Natural killer cell (primary cell): ENCODE data around the gene CDKL4. TPM values are rescaled to one million over a fixed set of nuclear protein-coding genes. Genes with fewer than 3 reads are reported as not detected.

Experiments
- ATAC-seq, 3 donors: fragments of 150-1000 bp in 2 of 3; fragments of 200-7000 bp in 1 of 3; cut with Tn5 transposase; 1 replicate in 1 of 3; 2 replicates in 2 of 3; pipeline ENCODE4 v1.10.0; 2021; ENCODE audit warnings: mild to moderate bottlenecking in 2 of 3, moderate library complexity in 2 of 3
- DNase-seq, 2 donors: peaks; one replicate each; pipeline versions ENCODE4 v3.0.0 to v3.0.0-alpha.2; 2013 to 2021; ENCODE audit warnings: mixed read lengths in 1 of 2
- H3K27ac ChIP-seq: one replicate; pipeline ENCODE4 v1.5.1; 2013; ENCODE audit warnings: mild to moderate bottlenecking, low read length
- H3K27me3 ChIP-seq: one replicate; pipeline ENCODE4 v1.6.1; 2013; ENCODE audit warnings: low read length; ENCODE audit not compliant: control insufficient read depth, insufficient read depth
- H3K36me3 ChIP-seq: one replicate; pipeline ENCODE4 v1.6.1; 2013; ENCODE audit warnings: low read length; ENCODE audit not compliant: control insufficient read depth, insufficient read depth
- H3K4me1 ChIP-seq: one replicate; pipeline ENCODE4 v1.6.1; 2013; ENCODE audit warnings: low read length; ENCODE audit not compliant: control insufficient read depth, insufficient read depth
- H3K4me3 ChIP-seq: one replicate; pipeline ENCODE4 v1.5.1; 2013; ENCODE audit warnings: low read length
- H3K9me3 ChIP-seq: one replicate; pipeline ENCODE4 v1.6.1; 2013; ENCODE audit warnings: low read length; ENCODE audit not compliant: control insufficient read depth, insufficient read depth
- H3K27ac Mint-ChIP-seq, 2 donors: one replicate each; pipeline ENCODE4 v1.8.0; 2022; ENCODE audit warnings: mild to moderate bottlenecking in 2 of 2, mixed read lengths in 2 of 2, moderate library complexity in 1 of 2
- H3K27me3 Mint-ChIP-seq, 2 donors: one replicate each; pipeline ENCODE4 v1.8.0; 2022; ENCODE audit warnings: low read depth in 2 of 2, mixed read lengths in 2 of 2
- H3K36me3 Mint-ChIP-seq: one replicate; pipeline ENCODE4 v1.8.0; 2022; ENCODE audit warnings: mixed read lengths
- H3K4me1 Mint-ChIP-seq, 2 donors: one replicate each; pipeline ENCODE4 v1.8.0; 2022; ENCODE audit warnings: mixed read lengths in 2 of 2
- H3K4me3 Mint-ChIP-seq: one replicate; pipeline ENCODE4 v1.8.0; 2022; ENCODE audit warnings: mild to moderate bottlenecking, moderate library complexity, mixed read lengths
- H3K9me3 Mint-ChIP-seq, 2 donors: one replicate each; pipeline ENCODE4 v1.8.0; 2022; ENCODE audit warnings: mixed read lengths in 2 of 2
- CTCF ChIP-seq: fragments of 200-600 bp; IDR thresholded peaks from one replicate; pipeline ENCODE4 v1.8.0; 2022; ENCODE audit warnings: antibody characterized with exemption
- WGBS: methylation state at CpG from one replicate; pipeline ENCODE4 v1.1.7; 2013; ENCODE audit warnings: missing lambda C conversion rate; ENCODE audit not compliant: insufficient coverage; 5-methylcytosine and 5-hydroxymethylcytosine counted together
- intact Hi-C: fragments of 100-400 bp; cut with micrococcal nuclease; formaldehyde crosslinking; loops from one replicate; pipeline ENCODE4 v1.14.2; 2022
- total RNA-seq, 4 donors: library from RNA; stranded (reverse); fragments of 120-200 nt in 1 of 4; gene quantifications; one replicate each; pipeline versions ENCODE4 v1.2.3 to v1.2.4, GENCODE V29; 2013 to 2022

The CDKL4 gene
- total RNA-seq, 3 donors from 2014 or later (not counting 1 experiment from before 2014, with no cell fraction given): not detected

DNA sequence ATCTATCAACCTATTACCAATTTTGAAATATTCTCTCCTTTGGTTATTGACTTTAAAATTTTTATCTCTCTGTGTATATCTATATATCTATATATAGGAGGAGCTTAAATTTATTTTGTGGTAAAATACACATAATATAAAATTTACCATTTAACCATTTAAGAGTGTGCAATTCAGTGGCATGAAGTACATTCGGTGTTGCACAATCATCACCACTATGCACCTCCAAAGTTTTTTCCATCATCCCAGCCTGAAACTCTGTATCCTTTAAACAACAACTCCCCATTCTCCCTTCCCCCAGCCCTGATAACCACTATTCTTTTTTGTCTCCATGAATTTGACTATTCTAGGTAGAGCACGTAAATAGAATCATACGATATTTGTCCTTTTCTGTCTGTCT, 49.1 kb downstream of the CDKL4 start:
- Mint-ChIP-seq H3K27ac (no peak overlapping the region), H3K27me3 (no peaks in the 10 kb centered on the region), H3K4me3 (no peak overlapping the region), H3K36me3 (peaks cover 6% of the 10 kb centered on the region), H3K9me3 (peaks cover 0 to 2% of the 10 kb centered on the region in 2 donors), H3K4me1 (no peaks in the 10 kb centered on the region)
- H3K36me3 ChIP-seq: no peaks in the 10 kb centered on the region
- DNase-seq (no peak), ATAC-seq (no peak)
- H3K27me3 ChIP-seq: no peaks in the 10 kb centered on the region
- no peak overlapping the region for H3K4me3 ChIP-seq
- TF ChIP-seq CTCF: no peak
- WGBS: 100% methylated on average over 3 of the region's 3 CpGs
- intact Hi-C loops: no loop called here
- H3K27ac ChIP-seq: no peak overlapping the region
- no peaks in the 10 kb centered on the region for H3K9me3 ChIP-seq
- H3K4me1 ChIP-seq: no peaks in the 10 kb centered on the region

DNA sequence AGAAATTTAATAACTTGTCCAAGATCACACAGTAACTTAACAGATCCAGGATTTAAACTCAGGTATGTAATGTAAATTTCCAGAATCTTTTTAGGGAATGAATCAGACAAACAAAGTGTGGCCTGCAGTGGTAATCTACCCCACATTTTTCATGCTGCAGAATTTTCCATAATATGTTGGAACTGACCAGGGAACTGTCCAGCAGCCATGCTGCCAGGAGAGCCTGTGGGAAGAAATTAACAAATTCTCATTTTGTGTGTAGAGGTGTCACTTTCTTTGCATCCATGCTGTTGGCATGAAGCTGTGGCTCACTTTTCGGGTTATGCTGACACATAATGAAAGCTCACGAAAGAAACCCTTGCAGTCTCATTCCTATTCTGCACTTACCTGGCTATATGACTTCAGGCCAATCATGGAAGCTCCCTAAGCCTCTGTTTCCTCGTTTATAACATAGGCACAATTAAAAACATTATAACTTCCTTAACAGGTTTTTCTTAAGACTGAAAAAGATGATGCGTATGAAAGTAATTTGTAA, 54.7 kb downstream of the CDKL4 start:
- no peak for TF ChIP-seq CTCF
- ATAC-seq (no peak), DNase-seq (no peak)
- H3K36me3 Mint-ChIP-seq: no peaks in the 10 kb centered on the region
- no peak overlapping the region for H3K4me3 Mint-ChIP-seq
- WGBS: 83% methylated on average over 2 of the region's 4 CpGs
- no peak overlapping the region for H3K4me3 ChIP-seq
- H3K36me3 ChIP-seq: no peaks in the 10 kb centered on the region
- intact Hi-C loops: no loop called here
- H3K9me3 Mint-ChIP-seq: no peaks in the 10 kb centered on the region
- H3K9me3 ChIP-seq: no peaks in the 10 kb centered on the region
- no peaks in the 10 kb centered on the region for H3K4me1 Mint-ChIP-seq
- no peaks in the 10 kb centered on the region for H3K27me3 ChIP-seq
- no peaks in the 10 kb centered on the region for H3K4me1 ChIP-seq
- no peaks in the 10 kb centered on the region for H3K27me3 Mint-ChIP-seq
- H3K27ac ChIP-seq: no peak overlapping the region
- no peak overlapping the region for H3K27ac Mint-ChIP-seq

DNA sequence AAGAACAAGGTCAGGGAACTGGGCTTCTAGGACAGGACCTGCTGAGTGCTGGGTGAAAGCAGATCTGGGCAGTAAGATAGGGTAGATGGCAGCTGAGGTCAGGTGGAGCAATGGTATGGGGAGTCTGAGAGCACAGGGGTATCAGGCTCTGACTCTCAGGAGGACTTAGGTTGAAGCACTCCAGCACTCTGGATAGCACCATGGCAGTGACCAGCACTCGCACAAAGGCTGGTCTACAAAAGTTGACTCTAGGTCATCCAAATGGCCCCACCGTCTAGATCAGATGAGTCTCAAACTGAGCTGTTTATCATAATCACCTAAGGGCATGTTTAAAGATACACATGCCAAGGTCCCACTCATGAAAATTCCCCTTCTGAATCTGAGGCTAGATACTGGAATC, 60.1 kb downstream of the CDKL4 start:
- 99% methylated on average over 2 of the region's 2 CpGs for WGBS
- Histone ChIP-seq H3K4me1 (no peaks in the 10 kb centered on the region), H3K36me3 (no peaks in the 10 kb centered on the region), H3K27ac (no peak overlapping the region), H3K9me3 (no peaks in the 10 kb centered on the region), H3K4me3 (no peak overlapping the region), H3K27me3 (no peaks in the 10 kb centered on the region)
- intact Hi-C loops: no loop called here
- ATAC-seq (no peak), DNase-seq (no peak)
- no peak for TF ChIP-seq CTCF
- no peaks in the 10 kb centered on the region for H3K36me3 Mint-ChIP-seq
- H3K9me3 Mint-ChIP-seq: no peaks in the 10 kb centered on the region
- H3K4me1 Mint-ChIP-seq: no peaks in the 10 kb centered on the region
- no peak overlapping the region for H3K27ac Mint-ChIP-seq
- H3K4me3 Mint-ChIP-seq: no peak overlapping the region
- H3K27me3 Mint-ChIP-seq: no peaks in the 10 kb centered on the region

DNA sequence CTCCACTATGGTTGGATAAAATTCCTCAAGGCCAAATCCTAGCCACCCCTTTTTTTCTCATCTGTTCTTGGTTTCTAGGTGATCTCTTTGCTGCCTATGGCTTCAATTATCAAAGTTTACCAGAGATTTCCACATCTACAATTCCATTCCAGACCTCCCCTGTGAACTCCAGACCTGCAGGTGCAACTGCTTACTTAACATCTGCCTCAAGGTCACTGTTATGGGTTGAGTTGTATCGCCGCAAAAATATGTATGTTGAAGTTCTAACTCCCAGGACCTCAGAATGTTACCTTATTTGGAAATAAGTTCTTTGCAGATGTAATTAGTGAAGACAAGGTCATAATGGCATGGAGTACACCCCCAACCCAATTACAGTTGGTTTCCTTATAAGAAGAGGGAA, 62.5 kb downstream of the CDKL4 start:
- H3K36me3 ChIP-seq: no peaks in the 10 kb centered on the region
- no peaks in the 10 kb centered on the region for H3K27me3 ChIP-seq
- no peak overlapping the region for H3K27ac Mint-ChIP-seq
- no peaks in the 10 kb centered on the region for H3K27me3 Mint-ChIP-seq
- no peaks in the 10 kb centered on the region for H3K36me3 Mint-ChIP-seq
- H3K4me3 ChIP-seq: no peak overlapping the region
- intact Hi-C loops: no loop called here
- 100% methylated on average over 2 of the region's 2 CpGs for WGBS
- no peaks in the 10 kb centered on the region for H3K4me1 Mint-ChIP-seq
- no peak for DNase-seq
- no peak overlapping the region for H3K27ac ChIP-seq
- no peak overlapping the region for H3K4me3 Mint-ChIP-seq
- no peak for ATAC-seq
- H3K9me3 ChIP-seq: no peaks in the 10 kb centered on the region
- no peak for TF ChIP-seq CTCF
- H3K4me1 ChIP-seq: no peaks in the 10 kb centered on the region
- no peaks in the 10 kb centered on the region for H3K9me3 Mint-ChIP-seq
